ENCODE results near the gene POC1B. TPM values are rescaled to one million over a fixed set of nuclear protein-coding genes. Genes with fewer than 3 reads are reported as not detected.

POC1B gene
- total and polyA plus RNA-seq, 2 experiments from 2014 or later: 8.3 to 15.0 TPM

DNA sequence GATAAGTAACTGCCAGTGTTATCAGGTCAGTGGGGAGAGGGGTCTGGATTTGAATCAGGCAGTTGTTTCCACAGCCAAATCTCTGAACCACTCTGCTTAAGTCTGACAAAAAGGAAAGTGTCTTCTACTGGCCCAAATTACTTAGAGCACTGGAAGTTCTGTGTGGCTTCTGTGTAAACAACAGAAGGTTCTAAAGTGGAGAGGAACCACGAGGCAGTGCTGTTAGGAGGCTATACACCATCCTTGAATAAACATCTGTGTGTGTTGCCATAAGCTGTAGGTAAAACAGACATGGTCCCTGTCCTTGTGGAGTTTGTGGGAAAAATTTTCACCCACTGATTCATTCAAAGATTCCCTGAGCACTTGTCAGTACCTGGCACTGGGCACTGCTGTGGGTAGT lies 51.2 kb downstream of the POC1B start:
- Histone ChIP-seq H3K9me3 (ENCODE audit: low read depth) (no peaks in the 10 kb centered on the region), H3K4me3 (no peak overlapping the region), H3K4me1 (ENCODE audit: insufficient read depth) (peaks cover 41% of the 10 kb centered on the region), H2AFZ (no peak overlapping the region), H3K27me3 (replicated peaks; ENCODE audit: insufficient read depth) (no peaks in the 10 kb centered on the region), H3K79me2 (ENCODE audit: insufficient read depth) (no peaks in the 10 kb centered on the region), H3F3A (ENCODE audit: insufficient read depth) (peaks cover 20% of the 10 kb centered on the region), H3K9ac (no peak overlapping the region), H3K9me2 (ENCODE audit: insufficient read depth) (no peaks in the 10 kb centered on the region), H3K36me3 (ENCODE audit: low read depth) (no peaks in the 10 kb centered on the region), H4K20me1 (ENCODE audit: insufficient read depth) (no peaks in the 10 kb centered on the region), H3K4me2 (ENCODE audit: unreplicated experiment) (no peak overlapping the region), H3K27ac (no peak overlapping the region)
- DNase-seq: no peak
- in situ Hi-C loops (cut with MboI): no loop called here
- no peak for TF ChIP-seq EZH2phosphoT487 (IDR thresholded peaks at IDR 0.05; ENCODE audit: insufficient read depth, low read depth)
- no peak for TF ChIP-seq EZH2 (IDR thresholded peaks at IDR 0.05; ENCODE audit: insufficient read depth, poor library complexity, severe bottlenecking)
- 95 to 100% methylated on average over 1 of the region's 1 CpG for WGBS, 2 experiments (ENCODE audit: low coverage in 1 of 2, low lambda C conversion rate in 2 of 2, missing lambda C conversion rate in 2 of 2)

DNA sequence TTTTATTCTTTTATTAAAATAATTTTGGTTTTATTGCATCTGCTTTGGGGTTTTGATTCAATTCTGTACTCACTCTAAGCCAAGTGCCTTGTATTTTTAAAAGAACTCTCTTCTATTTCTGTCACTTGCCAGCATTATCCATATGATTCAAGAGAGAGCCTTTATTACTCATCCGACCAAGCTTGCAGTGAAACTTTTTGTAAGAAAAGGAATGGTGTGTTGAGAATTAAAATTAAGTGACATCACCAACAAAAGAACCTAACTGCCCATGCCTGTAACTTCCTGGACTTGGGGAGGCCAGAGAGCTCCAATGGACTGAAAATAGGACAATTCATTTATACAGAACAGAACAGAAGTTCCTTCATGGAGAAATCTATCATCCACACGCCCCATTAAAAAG lies 53.3 kb downstream of the POC1B start:
- no peak for TF ChIP-seq EZH2 (IDR thresholded peaks at IDR 0.05; ENCODE audit: insufficient read depth, poor library complexity, severe bottlenecking)
- TF ChIP-seq EZH2phosphoT487 (IDR thresholded peaks at IDR 0.05; ENCODE audit: insufficient read depth, low read depth): no peak
- Histone ChIP-seq H4K20me1 (ENCODE audit: insufficient read depth) (no peaks in the 10 kb centered on the region), H2AFZ (peak overlapping the region; percentile 70), H3K27me3 (replicated peaks; ENCODE audit: insufficient read depth) (no peaks in the 10 kb centered on the region), H3K27ac (peak overlapping the region; percentile 69), H3K4me2 (ENCODE audit: unreplicated experiment) (peak overlapping the region; percentile 46), H3K4me1 (ENCODE audit: insufficient read depth) (peaks cover 48% of the 10 kb centered on the region), H3F3A (ENCODE audit: insufficient read depth) (peaks cover 20% of the 10 kb centered on the region), H3K9me3 (ENCODE audit: low read depth) (no peaks in the 10 kb centered on the region), H3K36me3 (ENCODE audit: low read depth) (no peaks in the 10 kb centered on the region), H3K4me3 (no peak overlapping the region), H3K9ac (peak overlapping the region; percentile 40; the same call in 1 of the 2 replicates), H3K79me2 (ENCODE audit: insufficient read depth) (no peaks in the 10 kb centered on the region), H3K9me2 (ENCODE audit: insufficient read depth) (no peaks in the 10 kb centered on the region)
- peak; percentile 87 for DNase-seq
- WGBS, 2 experiments (ENCODE audit: low coverage in 1 of 2, low lambda C conversion rate in 2 of 2, missing lambda C conversion rate in 2 of 2): 14 to 15% methylated on average over 2 of the region's 2 CpGs
- in situ Hi-C loops (cut with MboI): no loop called here

- TF ChIP-seq EZH2phosphoT487 (IDR thresholded peaks at IDR 0.05; ENCODE audit: insufficient read depth, low read depth): no peak
- no peak for TF ChIP-seq EZH2 (IDR thresholded peaks at IDR 0.05; ENCODE audit: insufficient read depth, poor library complexity, severe bottlenecking)
- H3K4me1 ChIP-seq (ENCODE audit: insufficient read depth): peaks cover 47% of the 10 kb centered on the region
- H3K4me3 ChIP-seq: no peak overlapping the region
- WGBS, 2 experiments (ENCODE audit: low coverage in 1 of 2, low lambda C conversion rate in 2 of 2, missing lambda C conversion rate in 2 of 2): 43 to 44% methylated on average over 3 of the region's 3 CpGs
- H3K27ac ChIP-seq: no peak overlapping the region; the same call in 1 of the 2 replicates
- H3K36me3 ChIP-seq (ENCODE audit: low read depth): no peaks in the 10 kb centered on the region
- H3K9ac ChIP-seq: no peak overlapping the region
- H4K20me1 ChIP-seq (ENCODE audit: insufficient read depth): no peaks in the 10 kb centered on the region
- peak; percentile 66 for DNase-seq
- no peaks in the 10 kb centered on the region for H3K9me2 ChIP-seq (ENCODE audit: insufficient read depth)
- no peaks in the 10 kb centered on the region for H3K9me3 ChIP-seq (ENCODE audit: low read depth)
- no peaks in the 10 kb centered on the region for H3K27me3 ChIP-seq (replicated peaks; ENCODE audit: insufficient read depth)
- no peaks in the 10 kb centered on the region for H3K79me2 ChIP-seq (ENCODE audit: insufficient read depth)
- no peak overlapping the region for H3K4me2 ChIP-seq (ENCODE audit: unreplicated experiment)
- peak overlapping the region; percentile 33; the same call in 1 of the 2 replicates for H2AFZ ChIP-seq
- in situ Hi-C loops (cut with MboI): no loop called here
- peaks cover 20% of the 10 kb centered on the region for H3F3A ChIP-seq (ENCODE audit: insufficient read depth)
Observed at GRCh38 chr12:89470741-89471509, 54.9 kb downstream of the POC1B start.

DNA sequence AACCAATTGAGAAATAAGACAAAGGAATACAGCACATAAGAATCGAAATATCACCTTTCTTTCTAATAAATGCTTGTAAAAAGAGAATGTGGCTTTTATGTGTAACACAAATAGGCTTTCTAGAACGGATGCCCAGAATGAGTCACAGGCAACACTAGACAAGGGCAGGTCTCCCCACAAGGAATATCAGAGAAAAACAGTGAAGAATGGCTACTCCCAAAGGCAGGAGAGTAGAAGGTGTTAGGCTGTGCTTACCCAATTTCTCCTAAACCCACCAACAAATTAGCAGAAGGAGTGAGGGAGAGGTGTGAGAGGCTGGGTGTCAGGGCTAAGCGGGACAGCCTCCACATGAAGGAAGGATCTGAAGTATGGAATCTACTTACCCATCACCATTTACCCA lies 56.5 kb downstream of the POC1B start:
- H3K36me3 ChIP-seq (ENCODE audit: low read depth): no peaks in the 10 kb centered on the region
- no peaks in the 10 kb centered on the region for H3K79me2 ChIP-seq (ENCODE audit: insufficient read depth)
- peaks cover 10% of the 10 kb centered on the region; the same call in 1 of the 2 replicates for H3F3A ChIP-seq (ENCODE audit: insufficient read depth)
- no peaks in the 10 kb centered on the region for H3K9me2 ChIP-seq (ENCODE audit: insufficient read depth)
- in situ Hi-C loops (cut with MboI): no loop called here
- peak; percentile 69 for DNase-seq
- H2AFZ ChIP-seq: peak overlapping the region; percentile 45
- H4K20me1 ChIP-seq (ENCODE audit: insufficient read depth): no peaks in the 10 kb centered on the region
- H3K4me2 ChIP-seq (ENCODE audit: unreplicated experiment): no peak overlapping the region
- no peaks in the 10 kb centered on the region for H3K27me3 ChIP-seq (replicated peaks; ENCODE audit: insufficient read depth)
- H3K9ac ChIP-seq: no peak overlapping the region
- no peaks in the 10 kb centered on the region for H3K9me3 ChIP-seq (ENCODE audit: low read depth)
- TF ChIP-seq EZH2 (IDR thresholded peaks at IDR 0.05; ENCODE audit: insufficient read depth, poor library complexity, severe bottlenecking) (no peak), EZH2phosphoT487 (IDR thresholded peaks at IDR 0.05; ENCODE audit: insufficient read depth, low read depth) (no peak)
- H3K4me3 ChIP-seq: no peak overlapping the region
- H3K27ac ChIP-seq: no peak overlapping the region
- H3K4me1 ChIP-seq (ENCODE audit: insufficient read depth): peaks cover 33% of the 10 kb centered on the region
- WGBS, 2 experiments (ENCODE audit: low coverage in 1 of 2, low lambda C conversion rate in 2 of 2, missing lambda C conversion rate in 2 of 2): 67 to 70% methylated on average over 3 of the region's 3 CpGs

All from GM23248 (cell line).